NCI-H1930 (cell line): ENCODE measurements around the gene COQ5.

Source experiments
- DNase-seq, 2 experiments: peaks; one replicate each; lab custom pipeline; 2025; lab: John Stamatoyannopoulos, UW

The COQ5 gene

GRCh38 chr12:120483621-120484020 is 45.3 kb downstream of the COQ5 start:
- DNase-seq = no peak

GRCh38 chr12:120481022-120481767 is 47.8 kb downstream of the COQ5 start:
- DNase-seq = no peak

- DNase-seq = no peak
These were observed 48.7 kb downstream of the COQ5 start for GRCh38 chr12:120480211-120480610.

GRCh38 chr12:120479458-120479857 is 49.5 kb downstream of the COQ5 start:
- DNase-seq = no peak

- DNase-seq = no peak
These were observed 53.3 kb downstream of the COQ5 start for GRCh38 chr12:120475643-120476042.

GRCh38 chr12:120474616-120474960 is 54.4 kb downstream of the COQ5 start:
- no peak for DNase-seq

GRCh38 chr12:120473807-120474615 is 54.9 kb downstream of the COQ5 start:
- no peak for DNase-seq

- no peak for DNase-seq
These were observed 56.4 kb downstream of the COQ5 start for GRCh38 chr12:120472521-120472920.

GRCh38 chr12:120470150-120470784 is 58.7 kb downstream of the COQ5 start:
- no peak for DNase-seq

- DNase-seq = peak; percentile 91 to 97
These were observed 59.4 kb downstream of the COQ5 start, which contains the start of gene SRSF9 for GRCh38 chr12:120469450-120470149. SRSF9 (minus strand) TSS chr12:120469748; CDS start chr12:120469609, 139 bp downstream.

GRCh38 chr12:120468821-120469449 is 60.0 kb downstream of the COQ5 start:
- peak; percentile 27 to 58 for DNase-seq

GRCh38 chr12:120468325-120468820 is 60.6 kb downstream of the COQ5 start:
- no peak for DNase-seq

- DNase-seq = no peak
These were observed 61.5 kb downstream of the COQ5 start for GRCh38 chr12:120467439-120467838.

- peak in 1 of 2 experiments; percentile 20 for DNase-seq
These were observed 62.2 kb downstream of the COQ5 start for GRCh38 chr12:120466560-120467315.

GRCh38 chr12:120465756-120466155 is 63.2 kb downstream of the COQ5 start:
- no peak for DNase-seq

GRCh38 chr12:120463712-120464111 is 65.2 kb downstream of the COQ5 start:
- no peak for DNase-seq

- DNase-seq = no peak
These were observed 66.8 kb downstream of the COQ5 start for GRCh38 chr12:120462099-120462640.

GRCh38 chr12:120460157-120460556 is 68.8 kb downstream of the COQ5 start:
- DNase-seq = no peak

- no peak for DNase-seq
These were observed 71.8 kb downstream of the COQ5 start for GRCh38 chr12:120457133-120457532.

- no peak for DNase-seq
These were observed 73.7 kb downstream of the COQ5 start for GRCh38 chr12:120455302-120455701.
